K562 (cell line): ENCODE measurements around the gene ZNF140. TPM values are rescaled to one million over a fixed set of nuclear protein-coding genes. Genes with fewer than 3 reads are reported as not detected.

Experiments
- ATAC-seq: fragments of 200-7000 bp; cut with Tn5 transposase; 3 replicates; pipeline ENCODE4 v1.9.1; 2020; ENCODE audit warnings: moderate library complexity
- BruUV-seq: library from RNA; stranded (reverse); fragments of 400-500 nt; replicated peaks from 2 replicates; lab custom pipeline; 2021; lab: Mats Ljungman, UMichigan
- CTCF ChIA-PET: fragments of 300-600 bp; formaldehyde crosslinking; extraction: SDS; loops from one replicate; lab custom pipeline; 2021; ENCODE audit warnings: low intra/inter-chr PET ratio; lab: Yijun Ruan, JAX
- POLR2A ChIA-PET: fragments of 300-600, 350-650 bp; sonication (Branson Sonifier 250); formaldehyde crosslinking; extraction: SDS; loops from one replicate; lab custom pipeline; 2021; ENCODE audit warnings: antibody characterized with exemption, inconsistent platforms; lab: Yijun Ruan, JAX
- DNase-seq, 4 experiments: peaks; one replicate each; pipeline versions ENCODE4 v3.0.0 to v3.0.0-alpha.2; 2011 to 2018; ENCODE audit warnings: low spot score in 3 of 4, mixed read lengths in 3 of 4; ENCODE audit errors: extremely low read depth in 1 of 4
- FAIRE-seq: peaks from 2 replicates; lab custom pipeline; 2011; peaks lifted over from hg19 to GRCh38; lab: Jason Lieb, UNC
- H2AFZ ChIP-seq: 2 replicates; pipeline ENCODE4 v1.6.0; 2011; ENCODE audit warnings: low read depth, low read length, control low read depth, inconsistent platforms
- H3K27ac ChIP-seq: fragments of 200-600 bp; 3 replicates; pipeline ENCODE4 v1.8.0; 2011; ENCODE audit warnings: low read depth, mild to moderate bottlenecking, control low read depth, inconsistent platforms, low read length, moderate library complexity, mixed read lengths; ENCODE audit errors: extremely low read depth
- H3K27me3 ChIP-seq, 2 experiments: fragments of 300-600 bp in 1 of 2; 2 replicates in 1 of 2; 3 replicates in 1 of 2; pipeline versions ENCODE4 v1.6.0 to v1.8.0; 2011; ENCODE audit warnings: inconsistent platforms in 2 of 2, low read length in 2 of 2, mild to moderate bottlenecking in 1 of 2, mixed read lengths in 1 of 2, moderate library complexity in 1 of 2; ENCODE audit not compliant: control insufficient read depth in 2 of 2, insufficient read depth in 2 of 2
- H3K36me3 ChIP-seq: fragments of 300-600 bp; 3 replicates; pipeline ENCODE4 v1.8.0; 2011; ENCODE audit warnings: mild to moderate bottlenecking, low read length, inconsistent platforms; ENCODE audit not compliant: control insufficient read depth, insufficient read depth
- H3K4me1 ChIP-seq, 2 experiments: fragments of 200-600 bp in 1 of 2; replicated peaks in 1 of 2; 2 replicates in 1 of 2; 3 replicates in 1 of 2; pipeline versions ENCODE4 v1.5.1 to v1.8.0; 2011; ENCODE audit warnings: inconsistent platforms in 2 of 2, low read length in 2 of 2, mild to moderate bottlenecking in 1 of 2, mixed read lengths in 1 of 2, moderate library complexity in 1 of 2; ENCODE audit not compliant: control insufficient read depth in 2 of 2, insufficient read depth in 2 of 2
- H3K4me2 ChIP-seq: 2 replicates; pipeline ENCODE4 v1.6.1; 2011; ENCODE audit warnings: low read length, control low read depth, inconsistent platforms, mixed read lengths; ENCODE audit not compliant: insufficient read depth
- H3K4me3 ChIP-seq: fragments of 200-600 bp; sonication (generic), shearing (Covaris generic); 2 replicates; pipeline ENCODE4 v1.5.1; 2016; ENCODE audit warnings: control low read depth, inconsistent platforms
- H3K79me2 ChIP-seq: fragments of 200-600 bp; 3 replicates; pipeline ENCODE4 v1.8.0; 2011; ENCODE audit warnings: low read length, inconsistent platforms; ENCODE audit not compliant: control insufficient read depth, insufficient read depth
- H3K9ac ChIP-seq, 2 experiments: 2 replicates each; pipeline versions ENCODE4 v1.6.0 to v1.6.1; 2011; ENCODE audit warnings: low read depth in 2 of 2, low read length in 2 of 2, control low read depth in 1 of 2, inconsistent platforms in 1 of 2, mild to moderate bottlenecking in 1 of 2, mixed read lengths in 1 of 2; ENCODE audit not compliant: insufficient read depth in 1 of 2
- H3K9me1 ChIP-seq: one replicate; pipeline ENCODE4 v1.6.0; 2011; ENCODE audit warnings: inconsistent platforms, mild to moderate bottlenecking, low read length, moderate library complexity; ENCODE audit not compliant: control insufficient read depth, insufficient read depth
- H3K9me3 ChIP-seq: replicated peaks from 2 replicates; pipeline ENCODE4 v1.5.1; 2011; ENCODE audit warnings: low read depth, low read length, inconsistent platforms; ENCODE audit not compliant: control insufficient read depth, insufficient read depth
- H4K20me1 ChIP-seq: replicated peaks from 2 replicates; pipeline ENCODE4 v1.6.1; 2011; ENCODE audit warnings: low read length, inconsistent platforms, mixed read lengths; ENCODE audit not compliant: control insufficient read depth, insufficient read depth
- MAFG ChIP-seq: fragments of 450-650 bp; conservative IDR thresholded peaks from 2 replicates; pipeline ENCODE4 v1.6.1; 2016; ENCODE audit warnings: missing genetic modification characterization, missing compliant biosample characterization
- SAFB2 ChIP-seq: fragments of 200-400 bp; formaldehyde crosslinking; IDR thresholded peaks from 2 replicates; pipeline ENCODE4 v1.6.1; 2018; ENCODE audit warnings: borderline replicate concordance, low read length, low read depth, moderate library complexity; ENCODE audit not compliant: severe bottlenecking
- UBTF ChIP-seq, 2 experiments: IDR thresholded peaks; 2 replicates each; pipeline ENCODE4 v1.6.1; 2012; ENCODE audit warnings: improper control_type of control experiment in 2 of 2, low read depth in 2 of 2, low read length in 2 of 2, borderline replicate concordance in 1 of 2
- WGBS: fragments of 100-300 bp; shearing (Covaris generic); methylation state at CpG from one replicate; pipeline ENCODE4 v1.1.6; 2016; ENCODE audit warnings: low coverage, mixed read lengths; ENCODE audit not compliant: insufficient coverage; ENCODE audit errors: missing lambda C conversion rate; 5-methylcytosine and 5-hydroxymethylcytosine counted together
- in situ Hi-C: fragments of 300-500 bp; cut with MboI; formaldehyde crosslinking; loops from 4 replicates; pipeline ENCODE4 v1.15.0; 2018; ENCODE audit warnings: inconsistent platforms, mixed read lengths
- intact Hi-C: fragments of 100-400 bp; cut with micrococcal nuclease; formaldehyde crosslinking; loops from 2 replicates; pipeline ENCODE4 v1.14.2; 2022
- polyA plus RNA-seq, 8 experiments: library from polyadenylated mRNA; depleted of rRNA in 4 of 8; stranded (reverse) in 5 of 8; unstranded in 3 of 8; fragments of >200 nt; fragmentation: Nextera tagmentation in 2 of 8; fragmentation: Illumina TruSeq in 1 of 8; extraction: Ambion mirVana in 2 of 8; extraction: Trizol in 1 of 8; gene quantifications; 2 replicates each; pipeline versions ENCODE4 v1.2.1 to v1.2.3, GENCODE V29; 2011 to 2014; ENCODE audit warnings: inconsistent platforms in 1 of 8, missing spikeins in 1 of 8
- total RNA-seq, 7 experiments: library from RNA; depleted of rRNA in 6 of 7; stranded (reverse); fragments of >200 nt in 6 of 7; fragmentation: Illumina TruSeq in 2 of 7; extraction: Trizol in 2 of 7; gene quantifications; 2 replicates each; pipeline versions ENCODE4 v1.2.1 to v1.2.3, GENCODE V29; 2011 to 2021; ENCODE audit warnings: low replicate concordance in 1 of 7

ZNF140 gene
- total and polyA plus RNA-seq, 9 of the 15 experiments (the other 6 are each of a cell fraction or from before 2014, with no cell fraction given) = 1.6 to 10.9 (median 5.3) TPM

- no peak for TF ChIP-seq UBTF (IDR thresholded peaks at IDR 0.05; ENCODE audit: borderline replicate concordance in 1 of 2, low read depth in 2 of 2, low read length in 2 of 2)
- TF ChIP-seq, all 486 proteins: peak for 0
Measured at GRCh38 chr12:133083345-133083744, 2.6 kb downstream of the ZNF140 start (continued).

GRCh38 chr12:133105620-133106019 lies 24.9 kb downstream of the ZNF140 start:
- intact Hi-C loops (no loop called here), in situ Hi-C loops (no loop called here)
- H4K20me1 ChIP-seq = no peaks in the 10 kb centered on the region
- WGBS = 77% methylated on average over 3 of the region's 3 CpGs
- H3K4me2 ChIP-seq = no peak overlapping the region
- DNase-seq (no peak), ATAC-seq (no peak), FAIRE-seq (no peak)
- no peak overlapping the region for H3K4me3 ChIP-seq
- H3K27me3 ChIP-seq = no peaks in the 10 kb centered on the region
- no peaks in the 10 kb centered on the region for H3K4me1 ChIP-seq
- TF ChIP-seq MAFG (tag) = 0 out of 2 replicates have a peak, but pooled peaks have one; percentile 10
- no peak for TF ChIP-seq SAFB2
- no peak overlapping the region for H3K9ac ChIP-seq
- peaks cover 15% of the 10 kb centered on the region; the same call in 2 of the 3 replicates for H3K36me3 ChIP-seq
- peaks cover 33% of the 10 kb centered on the region for H3K9me3 ChIP-seq
- no peaks in the 10 kb centered on the region for H3K79me2 ChIP-seq
- H3K27ac ChIP-seq = no peak overlapping the region
- ChIA-PET CTCF (no interaction called here), POLR2A (no interaction called here)
- no peak overlapping the region for H2AFZ ChIP-seq
- BruUV-seq = no TSS peak
- no peaks in the 10 kb centered on the region for H3K9me1 ChIP-seq
